Activated CD8-positive, alpha-beta memory T cell treated with anti-CD3 and anti-CD28 coated beads, Interleukin-2, amount 50 U/mL, for 1 hour (primary cell): ENCODE measurements around the gene ISG20.
A peak's percentile ranks its signal among the peaks of the same experiment; 100 is the strongest.
"Not testable (repeated sequence)": the region's sequence is repeated elsewhere in the genome, so short reads cannot be mapped to it uniquely, and the experiment has no call there.

ENCODE experiments used
- DNase-seq: peaks from one replicate; pipeline ENCODE4 v3.0.0-alpha.2; 2020; ENCODE audit errors: extremely low read depth

The ISG20 gene

DNA sequence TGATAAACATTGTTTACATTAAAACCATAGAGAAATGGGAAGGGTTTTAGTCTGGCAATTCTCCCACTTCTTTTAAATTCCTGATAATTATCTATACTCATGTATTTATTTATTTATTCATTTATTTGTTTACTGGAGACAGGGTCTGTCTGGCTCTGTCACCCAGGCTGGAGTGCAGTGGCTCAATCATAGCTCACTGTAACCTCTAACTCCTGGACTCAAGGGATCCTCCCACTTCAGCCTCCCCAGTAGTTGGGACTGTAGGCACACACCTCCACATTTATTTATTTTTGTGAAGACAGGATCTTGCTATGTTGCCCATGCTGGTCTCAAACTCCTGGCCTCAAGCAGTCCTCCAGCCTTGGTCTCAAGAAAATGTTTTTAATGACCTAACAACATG is 20.1 kb upstream of the ISG20 start:
- DNase-seq: no peak

DNA sequence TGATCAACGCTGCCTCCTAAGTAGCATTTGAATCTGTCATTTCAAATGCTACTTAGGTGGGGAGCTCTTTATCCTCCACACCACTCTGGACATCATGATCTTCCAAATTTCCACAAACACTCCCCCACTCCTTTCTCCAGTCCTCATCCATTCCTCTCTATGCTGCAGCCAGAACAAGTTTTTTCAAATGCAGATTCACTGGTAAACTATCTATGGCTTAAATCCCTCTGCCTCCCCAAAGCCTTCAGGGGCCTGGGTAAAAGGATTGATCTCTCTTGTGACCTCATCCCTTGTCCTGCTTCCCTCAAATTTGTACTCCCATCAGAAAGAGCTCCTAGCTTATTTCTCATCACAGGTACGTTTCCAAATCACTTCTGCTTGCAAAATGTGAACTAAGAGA is 19.0 kb upstream of the ISG20 start:
- DNase-seq: no peak

DNA sequence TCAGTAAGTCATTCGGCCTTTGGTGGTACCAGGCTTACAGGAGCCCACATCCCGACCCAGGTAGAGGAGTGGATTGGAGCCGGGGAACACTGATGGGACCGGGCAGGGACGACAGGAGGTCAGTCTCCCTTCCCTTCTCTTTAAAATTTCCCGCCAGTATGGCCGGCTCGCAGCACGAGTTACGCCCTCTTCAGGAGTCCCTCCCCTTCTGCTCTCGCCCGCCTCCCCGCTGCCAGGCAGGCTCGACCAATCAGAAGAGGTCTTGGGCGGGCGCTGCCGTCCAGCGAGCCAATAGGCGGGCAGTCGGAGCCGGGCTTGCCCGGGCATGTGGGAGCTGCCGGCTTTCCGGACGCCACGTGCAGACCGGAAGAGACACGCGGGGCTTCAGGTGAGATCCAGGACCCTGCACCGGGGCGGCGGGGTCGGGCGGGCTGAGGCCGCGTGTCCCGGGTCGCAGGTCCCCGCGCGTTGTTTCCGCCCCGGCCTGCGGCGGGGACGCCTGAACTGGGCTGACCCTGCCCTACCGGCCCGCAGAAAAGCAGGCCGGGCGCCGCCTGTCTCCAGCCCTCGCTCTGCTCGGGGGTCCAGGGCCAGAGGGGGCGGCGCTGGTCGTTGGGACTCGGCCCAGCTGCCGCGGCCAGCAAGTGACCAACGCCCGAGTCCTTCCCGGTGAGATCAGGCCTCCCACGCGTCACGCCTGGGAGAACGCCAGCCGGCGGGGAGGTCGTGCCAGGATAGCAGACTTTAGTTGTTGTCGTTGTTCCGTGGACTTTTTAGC is 17.6 kb upstream of the ISG20 start, which contains the start of gene AEN:
Gene AEN, plus strand, starts transcription at position 346 of the 778 bp plus-strand sequence. CDS start 4,870 bp downstream, outside the sequence.
- peak; percentile 78 for DNase-seq

DNA sequence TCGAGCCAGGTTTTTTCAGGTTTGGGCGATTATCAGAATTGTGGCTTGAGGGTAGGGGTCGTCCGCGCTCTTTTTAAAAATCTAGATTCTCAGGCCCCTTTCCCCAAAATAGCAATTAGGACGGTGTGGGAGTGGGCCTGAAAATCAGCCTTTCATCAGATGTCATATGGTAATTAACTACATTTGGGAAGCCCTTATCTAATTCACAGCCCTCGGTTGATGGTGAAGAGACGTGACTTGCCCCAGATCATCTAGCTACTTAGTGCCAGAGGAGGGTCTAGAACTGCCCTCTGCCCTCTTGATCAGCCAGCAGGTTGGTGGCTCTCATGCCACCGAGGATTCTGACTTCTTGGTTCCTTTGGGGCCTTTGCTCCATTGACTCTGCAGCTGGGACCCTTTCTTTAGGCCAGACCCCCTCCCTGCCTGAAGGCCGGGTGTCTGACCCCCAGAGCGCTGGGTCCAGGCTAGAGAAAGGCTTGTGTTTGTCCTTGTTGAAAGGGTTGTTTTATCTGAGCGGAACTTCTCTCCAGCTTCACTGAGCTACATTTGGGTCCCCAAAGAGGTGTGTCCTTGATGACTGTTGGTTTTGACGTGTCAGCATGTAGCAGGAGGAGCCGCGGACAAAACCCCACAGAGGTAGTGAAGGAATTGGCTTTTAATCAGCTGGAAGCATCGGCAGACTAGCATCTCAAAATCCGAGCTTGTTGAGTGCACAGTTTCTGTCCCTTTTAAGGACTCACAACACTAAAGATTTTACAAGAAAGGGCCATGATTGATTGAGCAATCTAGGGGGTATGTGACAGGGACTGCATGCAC is 16.8 kb upstream of the ISG20 start:
- DNase-seq: no peak

DNA sequence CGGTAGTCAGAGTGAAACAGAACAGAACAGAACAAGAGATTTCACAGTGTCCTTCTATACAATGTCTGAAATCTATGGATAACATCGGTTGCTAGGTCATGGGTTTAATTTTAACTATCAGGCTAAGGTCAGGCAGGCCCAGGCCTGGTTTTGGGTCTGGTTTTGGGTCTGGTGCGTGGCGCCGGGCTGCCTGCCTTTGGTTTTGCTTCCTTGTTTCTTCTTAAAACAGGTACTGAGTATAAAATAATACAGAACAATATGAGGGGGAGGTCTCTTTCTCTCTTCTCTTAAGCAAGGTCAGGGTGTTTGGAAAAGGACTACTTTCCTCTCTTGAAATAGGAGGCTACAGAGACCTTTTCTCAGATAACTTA is 16.2 kb upstream of the ISG20 start:
- DNase-seq: no peak

DNA sequence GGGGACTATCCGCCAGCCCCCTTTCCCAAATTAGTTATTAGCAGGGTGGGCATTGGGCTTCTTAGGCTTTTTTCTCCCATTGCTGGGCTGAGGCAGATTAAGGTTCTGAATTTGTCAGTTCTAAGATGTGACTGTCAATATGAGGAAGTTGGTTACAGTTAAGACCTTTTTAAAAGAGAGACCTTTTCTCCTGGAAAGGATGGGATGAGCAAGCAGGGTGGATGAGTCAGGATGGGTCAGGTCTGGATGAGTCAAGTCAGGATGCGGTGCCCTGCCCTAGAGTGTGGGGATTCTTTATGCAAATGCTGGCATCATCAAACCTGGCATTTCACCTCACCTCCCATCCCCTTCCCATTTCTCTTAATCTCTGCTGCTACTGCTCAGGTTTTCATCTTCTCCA is 15.8 kb upstream of the ISG20 start:
- DNase-seq: no peak

DNA sequence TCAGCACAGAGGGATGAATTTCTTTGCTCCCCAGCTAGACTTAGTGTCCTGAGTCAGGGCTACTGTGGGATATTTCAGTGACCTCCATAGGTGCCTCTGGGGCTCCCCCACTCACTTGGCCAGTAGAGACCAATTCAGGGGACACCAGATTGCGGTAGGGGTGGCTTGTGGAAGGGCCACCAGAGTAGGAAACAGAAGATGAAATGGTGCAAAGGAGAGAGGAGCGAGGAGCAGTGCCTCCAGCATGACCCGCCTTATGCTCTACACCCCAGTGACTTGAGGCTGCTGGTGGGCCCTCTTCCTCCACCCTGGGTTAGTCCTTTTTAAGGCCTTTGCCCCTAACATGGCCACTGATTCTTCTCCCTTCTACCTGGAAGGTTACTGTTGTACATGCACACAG is 15.2 kb upstream of the ISG20 start:
- DNase-seq: no peak

DNA sequence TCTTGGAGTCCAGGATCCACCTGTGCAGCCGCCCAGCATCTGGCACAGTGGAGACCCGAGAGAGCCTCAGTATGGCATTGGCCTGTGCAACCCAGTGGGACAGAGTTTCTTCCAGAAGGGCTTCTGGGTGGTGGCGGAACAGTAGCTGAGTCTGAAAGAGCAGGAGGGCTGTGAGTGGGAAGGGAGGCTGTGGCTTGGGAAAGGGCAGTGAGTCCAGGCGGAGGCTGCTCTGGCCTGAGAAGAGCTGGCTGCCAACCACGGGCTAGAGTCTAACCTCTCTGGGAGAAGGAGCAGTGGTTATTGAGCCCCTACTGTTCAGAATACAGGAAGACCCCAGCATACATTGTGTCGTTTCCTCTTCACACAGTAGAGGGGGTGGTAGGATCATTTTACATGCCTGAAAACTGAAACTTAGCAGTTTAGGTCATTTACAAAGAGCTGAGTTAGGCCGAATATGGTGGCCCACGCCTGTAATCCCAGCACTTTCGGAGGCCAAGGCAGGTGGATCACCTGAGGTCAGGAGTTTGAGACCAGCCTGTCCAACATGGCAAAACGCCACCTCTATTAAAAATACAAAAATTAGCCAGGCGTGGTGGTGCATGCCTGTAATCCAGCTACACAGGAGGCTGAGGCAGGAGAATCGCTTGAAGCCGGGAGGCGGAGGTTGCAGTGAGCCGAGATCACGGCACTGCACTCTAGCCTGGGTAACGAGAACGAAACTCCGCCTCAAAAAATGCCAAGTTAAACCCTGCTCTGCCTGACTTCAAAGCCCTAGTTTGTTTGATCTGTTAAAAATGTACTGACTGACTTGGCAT is 14.5 kb upstream of the ISG20 start:
- DNase-seq: no peak

DNA sequence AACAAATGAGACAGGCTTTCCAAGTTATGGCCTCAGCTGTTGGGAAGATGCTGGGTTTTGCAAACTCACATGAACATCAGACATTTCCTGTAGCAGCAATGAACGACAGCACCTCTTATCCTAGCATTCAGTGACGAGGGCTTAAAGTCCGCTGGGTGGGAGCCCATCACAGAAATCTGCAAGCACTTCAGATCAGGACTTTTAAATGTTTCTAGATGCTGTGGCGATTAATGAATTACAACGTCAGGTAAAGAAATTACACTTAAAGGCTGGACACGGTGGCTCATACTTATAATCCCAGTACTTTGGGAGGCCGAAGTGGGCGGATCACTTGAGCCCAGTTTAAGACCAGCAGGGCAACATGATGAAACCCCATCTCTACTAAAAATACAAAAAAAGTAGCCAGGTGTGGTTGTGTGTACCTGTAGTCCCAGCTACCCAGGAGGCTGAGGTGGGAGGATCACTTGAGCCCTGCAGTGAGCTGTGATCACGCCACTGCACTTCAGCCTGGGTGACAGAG is 13.8 kb upstream of the ISG20 start:
- no peak for DNase-seq

DNA sequence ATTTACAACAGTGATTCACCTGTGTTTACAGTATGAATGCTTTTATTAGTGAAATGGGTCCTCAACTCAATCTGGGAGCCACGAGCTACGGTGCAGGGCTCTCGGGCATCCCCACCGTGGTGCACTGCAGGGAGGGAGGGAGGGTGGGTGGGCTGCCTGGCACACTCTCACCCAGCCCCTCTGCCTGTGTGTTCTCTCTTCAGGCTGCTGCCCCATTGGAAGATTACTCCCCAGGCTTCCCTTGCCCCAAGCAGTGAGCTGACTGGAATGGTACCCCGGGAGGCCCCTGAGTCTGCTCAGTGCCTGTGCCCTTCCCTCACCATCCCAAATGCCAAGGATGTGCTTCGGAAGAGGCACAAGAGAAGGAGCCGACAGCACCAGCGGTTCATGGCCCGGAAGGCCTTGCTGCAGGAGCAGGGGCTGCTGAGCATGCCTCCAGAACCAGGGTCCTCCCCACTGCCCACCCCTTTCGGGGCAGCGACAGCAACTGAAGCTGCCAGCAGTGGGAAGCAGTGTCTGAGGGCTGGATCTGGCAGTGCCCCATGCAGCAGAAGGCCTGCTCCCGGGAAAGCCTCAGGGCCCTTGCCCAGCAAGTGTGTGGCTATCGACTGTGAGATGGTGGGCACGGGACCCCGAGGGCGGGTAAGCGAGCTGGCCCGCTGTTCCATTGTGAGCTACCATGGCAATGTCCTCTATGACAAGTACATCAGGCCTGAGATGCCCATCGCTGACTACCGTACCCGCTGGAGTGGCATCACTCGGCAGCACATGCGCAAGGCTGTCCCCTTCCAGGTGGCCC is 12.7 kb upstream of the ISG20 start:
- no peak for DNase-seq

DNA sequence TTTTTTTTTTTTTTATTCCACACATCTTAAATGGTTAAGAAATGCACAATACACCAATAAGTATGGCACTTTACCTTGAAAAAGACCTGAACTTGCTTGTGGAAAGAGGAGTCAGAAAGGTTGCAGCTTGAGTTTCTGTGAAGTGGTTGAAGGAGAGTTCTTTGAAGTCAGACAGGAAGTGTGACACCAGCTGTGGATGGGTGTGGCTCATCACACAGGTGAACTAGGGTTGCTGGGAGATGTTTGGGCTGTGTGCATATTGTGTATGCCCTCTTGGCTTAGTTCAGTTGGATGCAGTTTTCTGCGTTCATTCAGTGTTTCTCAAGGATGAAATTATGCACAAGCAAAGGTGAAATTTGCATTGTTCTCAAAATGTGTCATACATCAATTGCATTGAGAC is 11.4 kb upstream of the ISG20 start:
- peak; percentile 75 for DNase-seq

DNA sequence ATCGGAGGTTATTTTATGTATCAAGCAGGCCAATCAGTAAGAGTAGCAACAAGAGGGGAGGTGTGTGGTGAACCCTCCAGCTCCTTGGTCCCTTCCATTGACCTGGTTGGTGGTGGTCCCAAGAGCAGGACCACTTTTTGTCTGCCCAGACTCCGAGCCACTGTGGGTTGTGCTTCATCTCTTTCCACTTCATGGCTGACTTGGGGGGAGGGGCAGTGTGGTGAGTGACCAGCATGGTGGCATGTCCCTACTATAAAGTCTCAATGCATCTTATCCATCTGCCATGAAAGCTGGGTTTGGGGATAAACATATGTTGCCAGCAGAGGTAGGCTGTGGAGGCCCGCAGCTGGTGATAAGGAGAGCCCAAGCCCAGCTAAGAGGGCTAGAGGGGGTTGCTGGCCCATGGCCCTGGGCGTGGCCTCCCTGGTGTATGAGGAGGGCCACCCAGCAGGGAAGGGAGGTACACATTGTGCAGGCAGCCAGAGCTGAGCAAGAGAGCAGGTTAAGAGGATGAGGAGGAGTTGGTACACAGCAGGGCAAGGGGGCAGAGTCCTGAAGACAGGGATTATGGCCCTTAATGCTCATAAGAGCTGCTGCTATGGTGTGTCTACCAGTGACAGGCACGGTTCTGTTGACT is 10.7 kb upstream of the ISG20 start:
- DNase-seq: no peak

DNA sequence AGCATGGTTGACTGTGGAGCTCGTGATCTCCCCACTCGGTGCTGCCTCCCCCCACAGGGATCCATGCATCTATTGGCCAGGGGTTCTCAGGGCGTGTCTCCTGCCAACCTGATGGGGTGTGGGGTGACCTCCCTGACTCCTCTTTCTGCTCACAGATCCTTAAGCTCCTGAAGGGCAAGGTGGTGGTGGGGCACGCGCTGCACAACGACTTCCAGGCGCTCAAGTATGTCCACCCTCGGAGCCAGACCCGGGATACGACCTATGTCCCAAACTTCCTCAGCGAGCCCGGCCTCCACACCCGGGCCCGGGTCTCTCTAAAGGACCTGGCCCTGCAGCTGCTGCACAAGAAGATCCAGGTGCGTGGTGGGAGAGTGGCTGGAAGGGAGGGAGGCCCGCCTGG is 9.7 kb upstream of the ISG20 start:
- no peak for DNase-seq

DNA sequence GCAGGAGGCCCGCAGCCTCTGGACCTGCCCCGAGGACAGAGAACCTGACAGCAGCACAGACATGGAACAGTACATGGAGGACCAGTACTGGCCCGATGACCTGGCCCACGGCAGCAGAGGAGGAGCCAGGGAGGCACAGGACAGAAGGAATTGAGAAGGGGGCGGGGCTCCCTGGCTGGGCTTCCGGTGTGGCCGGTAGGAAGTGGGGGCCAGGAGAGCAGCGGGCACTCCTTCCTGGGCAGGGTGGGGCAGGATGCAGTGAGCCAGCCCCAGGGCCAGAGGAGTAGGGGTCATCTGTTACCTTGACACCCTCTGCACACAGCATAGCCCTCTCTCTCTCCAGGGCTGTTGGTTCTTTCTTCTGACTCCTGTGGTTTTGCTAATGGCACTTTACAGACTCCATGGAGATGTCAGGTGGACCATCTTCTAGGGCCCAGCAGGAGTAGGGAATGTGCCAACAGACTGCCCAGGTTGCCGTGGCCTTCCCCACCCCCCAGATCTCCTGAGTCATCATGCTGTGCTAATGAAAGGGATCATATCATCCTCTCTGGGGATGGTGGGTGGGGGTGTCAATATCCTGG is 8.6 kb upstream of the ISG20 start:
- no peak for DNase-seq

DNA sequence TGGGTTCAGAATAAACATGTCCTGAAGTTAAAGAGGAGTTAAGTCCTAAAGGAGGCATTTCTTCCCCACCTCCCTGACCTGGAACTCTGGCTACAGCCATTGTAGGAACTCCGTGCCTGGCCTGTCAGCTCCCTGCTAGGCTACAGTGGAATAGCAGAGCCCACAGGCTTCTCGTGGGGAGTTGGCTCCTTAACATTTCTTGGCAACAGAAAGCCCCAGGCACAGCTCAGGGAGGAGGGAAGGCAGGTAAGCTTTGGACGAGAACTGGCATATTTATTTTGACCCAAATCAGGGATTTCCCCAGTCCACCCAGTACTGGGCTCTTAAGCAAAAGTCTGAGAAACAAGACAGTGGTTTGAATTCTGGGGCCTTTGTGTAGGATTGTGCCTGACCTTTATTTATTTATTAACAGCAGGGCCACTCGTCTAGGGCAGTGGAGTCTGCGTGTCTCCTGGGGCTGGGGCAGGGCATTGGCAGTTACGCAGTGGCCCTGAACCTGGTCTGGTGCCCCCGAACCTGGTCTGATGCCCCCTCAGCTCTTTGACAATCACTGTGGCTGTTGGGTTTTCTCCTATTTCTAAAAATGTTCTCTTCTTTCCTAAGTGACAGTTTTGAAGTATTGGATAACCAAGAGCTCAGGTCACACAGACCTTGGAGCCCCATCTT is 7.9 kb upstream of the ISG20 start:
- DNase-seq: no peak

DNA sequence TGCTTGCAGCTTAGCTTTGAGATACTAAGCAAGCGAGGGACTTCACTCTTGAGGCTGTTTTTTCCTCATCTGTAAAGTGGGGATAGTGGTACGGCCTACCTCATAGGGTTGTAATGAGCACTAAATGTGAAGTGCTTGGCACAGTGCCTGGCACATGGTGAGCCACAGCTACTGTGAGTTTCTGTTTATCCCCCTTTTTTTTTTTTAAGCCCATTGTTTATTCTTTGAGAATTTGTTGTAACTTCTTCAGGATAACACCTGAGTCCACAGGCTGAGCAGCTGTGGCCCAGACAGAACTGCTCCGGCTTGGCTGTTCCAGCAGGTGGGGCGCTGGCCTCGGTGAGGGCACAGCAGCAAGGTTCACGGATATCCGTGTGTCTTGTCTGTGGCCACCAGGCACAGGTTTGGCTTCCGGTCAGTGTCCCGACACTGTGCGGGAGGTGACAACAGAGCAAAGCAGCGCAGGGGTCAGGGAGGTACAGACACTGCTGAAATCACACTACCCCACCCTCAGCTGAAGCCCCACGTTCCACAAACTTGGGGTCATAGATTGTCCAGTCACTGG is 7.3 kb upstream of the ISG20 start:
- no peak for DNase-seq

DNA sequence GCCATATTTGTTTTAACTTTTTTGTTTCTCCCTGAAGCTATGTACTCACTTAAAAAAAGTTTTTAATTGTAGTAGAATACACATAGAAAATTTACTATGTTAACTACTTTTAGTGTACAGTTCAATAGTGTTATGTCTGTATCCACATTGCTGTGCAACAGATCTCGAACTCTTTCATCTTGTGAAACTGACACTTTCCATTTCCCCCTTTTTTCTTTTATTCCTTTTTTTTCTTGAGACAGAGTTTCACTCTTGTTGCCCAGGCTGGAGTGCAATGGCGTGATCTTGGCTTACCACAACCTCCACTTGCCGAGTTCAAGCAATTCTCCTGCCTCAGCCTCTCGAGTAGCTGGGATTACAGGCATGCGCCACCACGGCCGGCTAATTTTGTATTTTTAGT is 6.0 kb upstream of the ISG20 start:
- not testable (repeated sequence) for DNase-seq

DNA sequence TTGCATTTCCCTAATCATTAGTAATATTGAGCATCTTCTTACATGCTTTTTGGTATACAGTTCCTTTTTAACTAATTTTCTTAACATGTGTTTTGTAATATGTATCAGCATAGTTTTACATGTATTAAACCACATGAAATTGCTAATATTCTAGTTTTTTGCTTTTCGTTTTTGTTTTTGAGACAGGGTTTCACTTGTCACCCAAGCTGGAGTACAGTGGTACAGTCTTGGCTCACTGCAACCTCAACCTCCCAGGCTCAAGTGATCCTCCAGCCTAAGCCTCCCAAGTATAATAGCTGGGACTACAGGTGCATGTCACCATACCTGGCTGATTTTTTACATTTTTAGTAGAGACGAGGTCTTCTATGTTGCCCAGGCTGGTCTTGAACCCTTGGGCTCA is 4.4 kb upstream of the ISG20 start:
- DNase-seq: no peak

DNA sequence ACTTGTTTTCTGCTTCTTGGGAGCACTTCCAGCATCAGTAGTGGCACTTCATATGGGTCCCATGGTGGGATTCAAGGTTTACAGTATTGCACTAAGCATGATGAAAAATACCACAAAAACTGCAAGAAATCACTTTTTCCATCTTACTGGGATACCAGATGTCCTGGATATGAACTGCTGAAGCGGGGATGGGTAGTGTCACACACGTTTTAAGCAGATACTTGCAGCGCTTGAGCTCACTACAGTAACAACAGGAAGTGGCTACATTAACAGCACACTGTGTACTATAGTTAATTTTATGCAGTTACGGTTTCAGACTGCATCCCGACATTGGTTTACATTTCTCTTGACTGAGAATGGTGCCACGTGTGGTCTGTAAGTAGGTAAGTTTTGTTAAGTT is 3.5 kb upstream of the ISG20 start:
- DNase-seq: no peak

DNA sequence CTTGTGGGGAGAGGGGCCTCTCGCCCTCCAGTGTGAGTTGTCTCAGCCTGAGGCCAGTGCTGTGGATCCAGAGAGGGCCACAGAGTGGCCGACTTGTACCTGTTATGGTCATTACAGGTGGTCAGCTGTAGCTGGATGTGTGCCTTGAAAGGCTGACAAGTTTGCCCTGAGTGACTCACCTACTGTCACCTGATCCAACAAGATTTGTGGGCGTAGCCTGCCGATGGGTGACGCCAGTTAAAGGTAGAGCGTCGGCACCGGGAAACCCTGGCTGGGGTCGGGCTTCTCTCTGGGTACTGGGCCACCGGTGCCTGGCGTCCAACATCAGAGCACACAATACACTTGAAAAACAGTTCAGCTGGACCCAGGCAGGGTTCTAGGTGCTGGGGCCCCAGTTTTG is 2.8 kb upstream of the ISG20 start:
- DNase-seq: peak; percentile 70
